ENCODE measurements around the gene RIC1.
"Not testable (repeated sequence)": the region's sequence is repeated elsewhere in the genome, so short reads cannot be mapped to it uniquely, and the experiment has no call there.

The RIC1 gene

DNA sequence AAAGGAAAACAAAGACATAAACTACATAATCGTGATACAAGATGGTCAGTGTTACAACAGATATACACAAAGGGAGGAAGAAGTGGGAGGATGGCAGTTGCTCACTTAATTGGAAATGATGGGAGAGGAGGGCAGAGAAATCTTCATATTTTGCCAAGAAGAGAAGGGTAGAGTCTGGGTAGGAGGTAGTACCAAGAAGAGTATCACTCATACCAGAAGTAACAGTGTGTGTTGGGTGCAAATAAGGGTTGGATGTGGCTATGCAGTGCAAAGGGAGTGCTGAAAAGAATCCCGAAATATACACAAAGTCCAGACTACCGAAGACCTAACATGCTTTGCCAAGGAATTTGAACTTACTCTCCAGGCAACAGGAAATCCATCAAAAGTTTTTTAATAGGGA lies 163.0 kb downstream of the RIC1 start:
- no peak for DNase-seq

DNA sequence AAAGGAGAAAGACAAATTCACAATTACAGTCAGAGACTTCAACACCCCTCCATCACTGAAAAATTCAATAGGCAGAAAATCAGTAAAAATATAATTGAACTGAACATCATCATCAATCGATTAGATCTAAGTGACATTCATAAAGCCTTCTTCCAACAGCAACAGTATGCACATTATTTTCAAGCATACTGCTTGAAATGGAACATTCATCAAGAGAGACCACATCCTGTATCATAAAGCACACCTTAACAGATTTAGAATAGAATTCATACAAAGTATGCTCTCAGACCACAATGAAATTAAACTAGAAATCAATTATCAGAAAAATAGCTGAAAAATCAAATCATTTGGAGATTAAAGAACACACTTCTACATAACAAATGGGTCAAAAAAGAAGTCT lies 164.9 kb downstream of the RIC1 start:
- DNase-seq, result no peak

DNA sequence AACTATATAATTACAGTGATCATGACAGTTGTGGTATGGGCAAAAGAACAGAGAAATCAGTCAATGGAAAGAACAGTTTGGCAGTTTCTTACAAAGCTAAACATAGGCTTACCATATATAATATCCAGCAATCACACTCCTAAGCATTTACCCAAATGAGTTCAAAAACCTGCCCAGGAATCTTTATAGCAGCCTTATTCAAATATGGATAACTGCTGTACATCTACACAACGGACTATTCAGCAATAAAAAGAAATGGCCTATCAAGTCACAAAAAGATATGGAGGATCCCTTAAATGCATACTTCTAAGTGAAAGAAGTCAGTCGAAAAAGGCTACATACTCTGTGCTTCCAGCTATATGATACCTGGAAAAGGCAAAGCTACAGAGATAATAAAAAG lies 167.4 kb downstream of the RIC1 start:
- DNase-seq, result no peak

DNA sequence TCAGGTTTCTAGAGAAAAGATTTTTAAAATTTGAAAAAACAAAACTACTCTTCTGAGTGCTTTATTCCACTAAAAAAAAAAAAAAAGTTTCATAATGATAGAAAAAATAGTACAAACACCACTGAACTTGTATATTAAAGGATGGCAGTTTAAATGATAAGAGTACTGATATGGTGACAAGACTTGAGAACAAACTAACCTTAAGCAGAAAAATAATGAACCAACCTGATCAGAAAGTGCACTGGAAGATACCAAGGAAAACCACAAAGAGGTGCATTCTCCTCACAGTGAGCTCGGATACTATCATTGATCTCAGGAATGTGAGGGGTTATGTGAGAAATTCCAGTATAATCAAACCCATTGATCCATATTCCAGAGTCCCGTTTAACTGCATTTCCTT lies 169.7 kb downstream of the RIC1 start:
- no peak for DNase-seq

DNA sequence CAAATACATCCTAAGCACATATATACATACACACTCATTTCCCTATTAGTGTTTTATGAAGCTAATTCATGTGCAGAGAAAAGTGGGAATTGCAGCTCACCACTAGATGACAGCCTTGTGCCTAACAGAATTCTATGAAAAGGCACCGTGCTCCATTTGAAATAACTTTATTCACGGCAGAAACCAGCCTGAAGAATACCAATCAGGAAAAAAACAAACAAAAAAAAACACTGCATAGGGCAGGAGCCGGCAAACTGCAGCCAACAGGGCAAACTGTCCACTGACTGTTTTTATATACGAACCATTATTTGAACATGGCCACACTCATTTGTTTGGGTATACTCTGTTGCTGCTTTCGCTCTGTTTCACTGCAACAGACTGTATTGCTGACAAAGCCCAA lies 170.4 kb downstream of the RIC1 start:
- no peak for DNase-seq

DNA sequence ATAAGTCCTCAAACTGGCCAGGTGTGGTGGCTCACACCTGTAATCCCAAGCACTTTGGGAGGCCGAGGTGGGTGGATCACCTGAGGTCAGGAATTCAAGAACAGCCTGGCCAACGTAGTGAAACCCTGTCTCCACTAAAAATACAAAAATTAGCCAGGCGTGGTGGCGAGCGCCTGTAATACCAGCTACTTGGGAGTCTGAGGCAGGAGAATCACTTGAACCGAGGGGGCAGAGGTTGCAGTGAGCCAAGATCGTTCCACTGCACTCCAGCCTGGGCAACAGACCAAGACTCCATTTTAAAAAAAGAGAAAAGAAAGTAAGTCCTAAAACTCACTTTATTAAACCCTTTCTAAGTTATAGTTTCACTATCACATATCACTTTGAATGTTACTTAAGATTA lies 171.5 kb downstream of the RIC1 start:
- DNase-seq, result not testable (repeated sequence)

DNA sequence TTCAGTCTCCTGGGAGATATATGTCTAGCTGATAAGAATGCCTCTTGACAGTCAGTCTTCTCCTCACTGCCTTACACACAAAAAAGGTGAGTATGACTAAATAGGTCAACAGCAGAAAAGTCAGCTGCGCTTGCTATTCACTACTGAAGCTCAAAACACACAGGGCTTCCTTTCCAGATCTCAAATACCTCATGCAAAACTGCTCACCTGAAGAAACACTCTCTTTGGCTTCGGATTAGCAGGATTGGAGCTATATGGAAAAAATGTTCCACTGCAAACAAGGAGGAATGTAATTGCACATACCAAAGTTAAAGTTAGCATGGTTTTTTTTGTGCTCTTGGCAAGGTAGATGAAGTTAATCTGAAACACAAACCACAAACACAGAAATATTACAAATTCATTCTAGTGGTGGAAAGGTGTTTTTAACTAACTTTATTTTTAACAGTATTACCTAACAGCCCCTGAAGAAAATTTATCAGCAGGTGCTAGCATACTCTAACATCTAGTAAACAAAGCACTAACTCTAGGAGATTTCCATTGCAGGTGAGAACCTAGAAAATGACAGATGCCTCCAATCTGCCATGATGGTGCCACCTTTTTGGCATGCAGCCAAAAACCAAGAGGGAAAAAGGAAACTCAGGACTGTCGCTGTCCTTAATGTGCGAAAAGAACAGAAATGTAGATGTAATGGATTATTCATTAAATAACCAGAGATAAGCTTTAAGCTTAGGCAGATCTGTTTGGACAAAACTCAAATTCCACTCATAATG lies 172.2 kb downstream of the RIC1 start:
- no peak for DNase-seq

DNA sequence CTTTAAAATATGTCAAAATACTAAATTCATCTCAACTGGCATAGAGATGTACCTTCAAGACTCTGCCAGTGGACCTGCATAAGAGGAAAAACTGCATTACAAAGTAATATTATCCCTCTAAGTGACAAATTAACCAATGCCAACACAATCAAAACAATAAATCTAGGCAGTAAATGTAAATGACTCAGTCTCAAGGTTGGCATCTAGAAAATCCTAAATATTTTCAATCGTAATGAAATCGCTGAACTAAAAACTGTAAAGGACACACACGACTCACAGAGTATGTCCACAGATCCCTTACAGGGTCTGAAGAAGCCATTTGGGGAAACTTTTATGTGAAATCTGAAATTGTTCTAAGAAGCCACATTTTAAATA lies 172.8 kb downstream of the RIC1 start:
- DNase-seq, result no peak

DNA sequence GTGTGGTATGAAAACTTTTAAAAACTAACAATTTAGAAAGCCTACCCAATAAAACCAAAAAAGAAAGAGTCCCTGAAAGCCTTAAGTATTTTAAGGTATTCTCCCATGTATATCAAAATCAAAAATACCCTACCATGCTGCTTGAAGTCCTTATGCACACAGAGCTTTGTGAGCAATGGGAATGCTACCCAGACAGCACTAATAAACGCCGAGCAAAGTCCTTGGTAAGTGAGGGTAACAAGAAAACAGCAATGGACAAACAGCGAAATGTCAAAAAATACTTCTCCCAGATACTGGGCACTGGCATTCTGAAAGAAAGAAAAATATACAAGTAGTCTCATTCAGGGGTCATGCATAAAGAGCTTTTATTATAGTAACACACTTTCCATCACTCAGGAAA lies 176.6 kb downstream of the RIC1 start:
- no peak for DNase-seq

DNA sequence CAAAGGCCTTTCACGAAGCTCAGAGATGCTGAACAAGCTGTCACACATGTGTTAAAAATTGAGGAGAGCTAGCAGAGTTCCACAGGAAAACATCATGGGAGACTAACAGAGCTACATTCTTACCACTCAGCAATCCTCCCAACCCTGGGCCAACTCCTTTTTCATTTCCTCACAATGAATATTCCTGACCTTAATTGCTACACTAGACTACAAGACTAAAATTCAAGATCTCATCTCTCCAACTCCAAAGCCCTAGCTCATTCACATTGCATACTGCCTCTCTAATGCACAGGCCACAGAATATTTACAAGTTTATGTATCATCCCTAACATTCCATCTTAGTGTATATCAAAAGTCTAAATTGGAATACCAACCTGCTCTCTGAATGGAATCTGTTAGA lies 182.8 kb downstream of the RIC1 start:
- DNase-seq, result no peak

DNA sequence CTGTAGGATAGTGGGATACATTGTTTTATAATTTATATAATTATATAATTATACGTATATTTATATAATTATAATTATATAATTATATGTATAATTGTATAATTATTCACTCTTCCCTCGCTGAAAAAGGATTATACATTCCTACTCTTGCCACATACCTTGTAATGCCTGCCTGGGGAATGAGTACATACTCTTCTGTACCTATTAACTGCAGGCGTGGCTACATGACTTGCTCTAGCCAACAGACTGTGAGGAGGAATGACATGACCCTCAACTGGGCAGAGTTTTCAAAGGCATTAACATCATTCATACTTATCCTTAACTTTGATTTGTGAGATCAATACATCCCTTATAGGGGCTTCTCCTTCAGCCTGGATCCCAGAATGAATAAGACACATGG lies 184.9 kb downstream of the RIC1 start:
- DNase-seq, result no peak

DNA sequence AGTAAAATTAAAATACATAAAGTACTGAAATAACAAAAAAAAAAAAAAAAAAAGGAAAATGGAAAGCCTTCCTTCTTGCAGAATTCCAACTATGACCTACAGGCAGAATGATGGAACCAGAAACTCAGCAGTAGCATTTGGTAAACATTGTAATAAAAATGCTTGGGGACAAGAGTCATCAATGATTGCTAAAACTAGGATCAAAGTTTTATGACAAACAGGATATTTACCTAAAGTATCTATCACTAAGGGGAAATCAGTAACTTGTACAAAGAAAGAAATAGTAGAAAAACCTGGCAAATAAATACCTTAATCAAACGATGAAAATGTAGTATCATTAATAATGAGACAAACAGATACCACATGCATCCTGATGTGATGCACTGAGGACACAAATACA lies 186.6 kb downstream of the RIC1 start:
- DNase-seq, result no peak

DNA sequence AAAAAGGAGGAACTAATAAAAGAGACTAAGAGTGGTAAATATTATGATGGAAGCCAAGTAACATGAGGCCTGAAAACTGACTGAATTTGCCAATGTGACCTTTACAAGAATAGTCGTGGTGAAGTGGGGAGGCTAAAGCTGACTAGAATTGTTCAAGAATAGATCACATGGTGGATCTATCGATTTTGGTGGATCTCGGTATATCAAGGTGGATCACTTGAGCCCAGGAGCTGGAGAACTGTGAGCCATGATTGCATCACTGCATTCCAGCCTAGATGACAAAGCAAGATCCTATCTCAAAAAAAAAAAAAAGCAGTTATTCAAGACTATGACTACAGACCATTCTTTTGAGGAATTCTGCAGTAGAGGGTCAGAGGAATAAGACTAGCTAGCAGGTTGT lies 189.0 kb downstream of the RIC1 start:
- no peak for DNase-seq

DNA sequence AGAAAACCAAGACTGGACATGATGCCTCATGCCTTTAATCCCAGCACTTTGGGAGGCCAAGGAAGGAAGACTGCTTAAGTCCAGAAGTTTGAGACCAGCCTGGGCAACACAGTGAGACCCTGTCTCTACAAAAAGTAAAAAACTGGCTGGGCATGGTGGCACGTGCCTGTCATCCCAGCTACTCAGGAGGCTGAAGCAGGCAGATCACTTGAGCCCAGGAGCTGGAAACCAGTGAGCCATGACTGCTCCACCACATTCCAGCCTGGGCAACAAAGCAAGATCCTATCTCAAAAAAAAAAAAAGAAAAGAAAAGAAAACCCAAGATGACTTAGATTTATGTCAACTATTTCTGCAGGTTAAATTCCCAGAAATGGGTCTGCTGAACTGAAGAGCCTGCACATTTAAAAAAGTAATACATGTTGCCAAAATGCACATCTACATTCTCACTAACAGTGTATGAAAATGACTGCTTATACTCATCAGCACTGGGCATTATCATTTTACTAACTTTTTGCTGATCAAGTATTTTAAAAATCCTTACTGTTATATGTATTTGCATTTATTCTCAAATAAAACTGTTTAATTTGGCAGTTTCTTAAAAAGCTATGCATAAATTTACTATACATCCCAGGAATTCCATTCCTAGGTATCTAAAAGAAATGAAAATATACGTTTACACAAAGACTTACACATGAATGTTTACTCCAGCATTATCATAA lies 189.7 kb downstream of the RIC1 start:
- no peak for DNase-seq

DNA sequence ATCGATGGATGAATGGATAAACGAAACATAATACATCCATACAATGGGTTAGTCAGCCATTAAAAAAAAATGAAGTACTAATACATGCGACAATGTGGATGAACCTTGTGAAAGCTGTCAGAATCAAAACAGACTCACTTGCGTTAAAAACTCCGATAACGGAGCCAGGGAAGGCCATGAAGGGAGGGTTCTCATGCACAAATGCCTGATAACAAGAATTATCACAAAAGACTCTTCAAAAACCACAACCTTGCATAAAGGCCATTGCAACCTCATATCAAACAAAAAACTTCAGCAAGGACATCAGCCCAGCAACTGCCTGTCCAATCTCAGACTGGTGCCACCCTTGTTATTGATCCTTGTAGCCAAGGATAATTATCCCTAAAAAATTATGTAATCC lies 190.3 kb downstream of the RIC1 start:
- no peak for DNase-seq

DNA sequence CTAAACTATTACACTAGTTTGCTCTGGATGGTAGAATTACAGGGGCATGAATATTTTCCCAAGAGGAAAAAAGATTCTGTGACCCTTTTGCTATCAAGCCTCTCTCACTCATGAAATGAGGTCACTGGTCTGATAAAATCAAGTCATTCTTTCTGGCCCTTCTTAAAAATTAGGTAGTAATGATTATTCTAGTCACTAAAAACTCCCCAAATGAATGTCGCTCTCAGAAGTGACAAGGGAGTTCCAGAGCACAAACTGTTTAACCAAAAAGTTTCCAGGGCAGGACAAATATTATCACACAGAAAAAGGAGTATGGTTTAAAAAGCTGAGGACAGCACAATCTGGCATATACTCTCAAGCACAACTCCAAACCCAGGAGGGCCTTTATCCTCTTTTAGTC lies 191.5 kb downstream of the RIC1 start:
- no peak for DNase-seq

DNA sequence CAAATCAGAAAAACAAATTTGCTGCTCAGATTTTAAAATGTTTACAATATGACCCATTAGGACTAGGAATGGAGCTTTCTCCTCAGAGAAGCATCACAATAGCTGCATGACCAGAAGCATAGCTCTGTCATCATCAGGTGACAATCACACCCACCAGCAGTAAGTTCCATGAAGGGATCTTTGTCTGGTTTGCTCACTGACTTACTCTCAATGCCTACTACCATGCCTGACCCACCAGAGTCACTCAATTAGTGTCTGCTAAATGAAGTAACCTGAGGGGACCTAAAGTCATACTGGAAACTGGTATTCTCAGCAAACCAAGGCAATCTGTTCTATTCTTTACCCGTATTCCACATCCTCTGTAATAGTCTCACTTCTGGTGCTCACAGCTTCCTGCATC lies 196.3 kb downstream of the RIC1 start:
- no peak for DNase-seq

Data from activated effector memory CD4-positive, alpha-beta T cell treated with anti-CD3 and anti-CD28 coated beads, Interleukin-2, amount 50 U/mL, for 16 hours (primary cell).